Stimulated activated CD4-positive, alpha-beta T cell treated with anti-CD3 and anti-CD28 coated beads, Interleukin-1b, Interleukin-23, amount 100 ng/mL, for 24 hours (primary cell): ENCODE results near the gene LCLAT1.

Experiments used
- DNase-seq, 4 experiments: peaks; one replicate each; pipeline ENCODE4 v3.0.0-alpha.2; 2020; ENCODE audit warnings: low read depth in 4 of 4, low spot score in 1 of 4

The LCLAT1 gene

DNA sequence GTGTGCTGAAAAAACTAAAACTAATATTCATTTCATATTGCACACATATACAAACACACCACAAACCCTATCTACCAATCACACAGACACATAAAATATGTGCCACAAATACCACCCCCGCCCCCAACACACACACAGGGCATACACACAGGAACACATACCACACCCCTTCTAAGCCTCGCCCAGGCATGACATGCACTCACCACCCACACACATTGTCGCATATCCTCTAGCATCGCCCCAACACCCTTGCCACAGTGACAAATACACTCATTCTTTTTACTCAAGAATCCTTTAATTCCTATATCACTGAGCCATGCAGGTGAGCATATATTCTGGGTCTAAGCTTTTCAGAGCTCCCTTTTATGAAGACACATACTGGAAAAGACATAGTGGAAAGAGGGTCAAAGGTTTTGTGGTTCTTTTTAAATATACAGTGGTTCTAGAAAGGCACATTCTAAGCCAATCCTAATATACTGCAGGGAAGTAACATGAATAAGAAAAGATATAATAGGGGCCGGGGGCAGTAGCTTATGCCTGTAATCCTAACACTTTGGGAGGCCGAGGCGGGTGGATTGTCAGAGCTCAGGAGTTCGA lies 24.5 kb upstream of the LCLAT1 start:
- DNase-seq: peak; percentile 62 to 80 (median 68)

DNA sequence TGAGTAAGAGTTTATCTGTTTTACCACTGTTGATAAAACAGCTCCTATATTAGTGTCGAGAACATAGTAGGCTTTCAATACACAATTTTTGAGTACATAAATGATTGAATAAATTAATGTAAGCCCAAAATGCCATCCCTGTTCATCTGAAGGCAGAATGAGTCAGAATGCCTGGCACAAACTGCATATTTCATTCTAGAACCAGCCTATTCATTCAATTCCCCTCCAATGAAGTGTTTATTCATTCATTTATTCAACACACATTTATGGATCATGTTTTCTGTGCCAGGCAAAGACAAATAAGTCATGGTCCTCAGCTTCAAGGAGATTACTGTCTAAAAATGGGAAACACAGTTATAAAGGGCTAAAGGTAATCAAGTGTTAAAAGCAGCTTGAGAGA lies 22.8 kb upstream of the LCLAT1 start:
- DNase-seq: no peak

DNA sequence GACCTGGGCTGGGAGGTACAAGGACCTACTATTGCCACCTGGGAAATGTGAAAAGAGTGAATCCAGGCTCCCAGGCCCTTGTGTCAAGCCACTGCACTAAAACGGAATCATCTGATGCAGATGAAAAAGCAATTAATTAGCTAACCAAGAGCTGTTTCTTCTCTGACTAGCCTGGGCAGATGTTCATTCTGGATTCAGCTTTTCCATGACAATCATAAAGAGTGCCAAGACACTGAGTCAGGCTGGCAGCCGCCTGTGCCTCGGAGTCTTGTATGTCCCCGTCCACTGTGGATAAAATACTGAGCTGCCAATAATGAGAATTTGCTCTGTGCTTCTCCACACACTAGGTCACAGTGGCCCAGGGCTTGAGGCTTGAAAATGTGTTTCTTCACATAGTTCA lies 21.7 kb upstream of the LCLAT1 start:
- DNase-seq: no peak

DNA sequence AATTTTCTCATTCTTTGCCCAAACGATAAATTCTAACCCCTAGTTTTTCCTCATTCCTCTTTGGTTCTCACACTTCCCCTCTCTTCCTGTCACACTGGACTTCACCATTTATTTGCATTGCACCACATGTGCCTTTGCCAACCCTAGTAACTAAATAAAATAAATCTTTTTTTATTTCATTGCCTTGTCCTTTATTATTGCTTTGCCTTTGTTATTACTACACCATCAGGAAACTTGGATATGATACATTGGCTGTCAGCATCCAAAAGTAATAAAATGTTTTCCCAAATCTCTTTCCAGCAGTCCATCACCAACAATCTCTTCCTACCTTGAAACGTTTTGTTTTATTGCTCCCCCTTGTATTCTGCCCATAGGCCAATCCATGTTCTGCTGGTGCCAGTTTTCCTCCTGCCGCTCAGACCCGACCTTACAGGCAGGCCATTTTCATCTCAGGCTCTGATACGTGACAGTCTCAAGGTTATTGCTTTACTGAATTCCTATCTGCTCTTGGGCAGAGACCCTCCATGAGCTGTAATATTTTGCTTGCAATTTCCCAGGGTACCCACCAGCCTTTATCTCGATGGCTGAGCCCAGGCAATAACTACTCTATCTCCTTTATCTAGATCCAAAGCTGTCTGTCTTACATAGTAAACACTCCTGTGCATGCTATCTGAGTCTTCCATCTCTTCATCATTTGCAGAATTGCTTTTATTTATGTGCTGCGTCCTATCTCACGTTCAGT lies 19.3 kb upstream of the LCLAT1 start:
- DNase-seq: no peak

DNA sequence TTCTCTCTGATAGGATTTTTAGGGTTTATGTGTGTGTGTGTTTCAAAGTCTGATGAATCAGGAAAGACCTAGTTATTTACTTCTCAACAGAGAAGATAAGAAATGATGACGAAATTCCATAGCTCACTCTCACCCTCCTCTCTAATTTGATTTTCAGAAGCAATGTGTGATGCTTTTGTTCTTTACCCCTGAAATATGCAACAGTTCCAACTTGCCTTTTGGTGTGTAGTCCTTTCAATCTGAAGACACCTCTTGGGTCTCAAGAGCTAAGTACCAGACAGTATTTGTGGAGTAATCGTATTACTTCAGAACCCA lies 18.7 kb upstream of the LCLAT1 start:
- DNase-seq: no peak

DNA sequence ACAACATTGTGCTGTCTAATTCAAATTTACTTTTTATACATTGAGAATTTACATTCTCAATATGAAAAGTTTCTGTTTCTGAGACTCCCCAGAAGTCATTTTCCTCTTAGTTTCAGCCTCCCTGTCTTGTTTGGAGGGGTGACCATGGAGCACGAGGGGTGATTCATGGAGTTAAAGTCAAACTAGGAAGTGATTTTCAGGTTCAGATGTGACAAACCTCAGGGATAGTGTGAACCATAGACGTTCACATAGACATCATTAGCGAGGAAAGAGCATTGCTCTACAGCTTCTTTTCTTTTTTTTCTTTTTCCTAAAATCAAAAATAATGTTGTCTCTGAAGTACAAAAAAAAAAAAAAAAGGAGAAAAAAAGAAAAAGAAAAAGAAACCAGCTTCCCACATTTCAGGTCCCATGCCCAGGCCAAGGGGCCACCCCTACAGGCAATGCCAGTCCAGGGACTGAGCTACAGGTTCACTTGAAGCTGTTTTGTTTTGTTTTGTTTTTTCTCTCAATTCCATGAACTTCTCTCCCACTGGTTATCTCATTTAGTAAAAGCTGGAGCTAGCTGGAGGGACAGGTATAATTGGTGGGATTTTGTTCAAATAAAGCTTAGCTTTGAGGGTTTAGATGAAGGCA lies 18.1 kb upstream of the LCLAT1 start:
- no peak for DNase-seq

DNA sequence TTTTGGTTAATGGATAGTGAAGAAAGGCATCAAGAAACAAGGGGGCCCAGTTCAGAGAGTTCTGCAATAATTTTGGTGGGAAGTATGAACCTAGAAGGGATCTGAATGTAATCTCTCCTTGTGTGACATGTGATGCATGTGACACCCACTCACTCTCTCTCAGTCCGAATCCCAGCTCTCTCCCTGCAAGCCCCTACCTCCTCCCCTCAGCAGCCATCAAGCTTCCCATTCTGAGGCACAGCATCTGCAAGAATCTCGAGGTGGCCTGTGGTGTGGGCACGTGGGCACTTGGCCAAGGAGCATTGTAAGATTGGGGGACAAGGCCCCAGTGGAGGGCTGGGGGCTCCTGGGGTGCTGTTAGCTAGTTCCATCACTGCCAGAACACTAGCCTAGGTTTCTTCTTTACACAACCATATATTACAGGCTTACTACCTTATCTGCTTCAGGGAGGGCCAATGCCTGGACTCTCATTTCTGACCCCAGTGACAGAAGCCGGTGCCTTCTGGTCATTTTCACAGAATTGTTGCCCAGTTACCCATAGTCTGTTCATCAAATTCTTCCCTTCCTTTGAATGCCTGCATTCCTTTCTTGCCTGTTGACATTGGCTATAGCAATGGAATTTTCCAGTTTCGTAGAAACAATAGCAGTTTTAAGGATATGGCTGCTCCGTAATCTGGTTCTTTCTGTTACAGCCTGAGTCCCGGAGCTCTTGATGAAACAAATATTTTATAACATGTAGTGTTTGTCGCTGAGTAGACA lies 13.3 kb upstream of the LCLAT1 start:
- DNase-seq: no peak

DNA sequence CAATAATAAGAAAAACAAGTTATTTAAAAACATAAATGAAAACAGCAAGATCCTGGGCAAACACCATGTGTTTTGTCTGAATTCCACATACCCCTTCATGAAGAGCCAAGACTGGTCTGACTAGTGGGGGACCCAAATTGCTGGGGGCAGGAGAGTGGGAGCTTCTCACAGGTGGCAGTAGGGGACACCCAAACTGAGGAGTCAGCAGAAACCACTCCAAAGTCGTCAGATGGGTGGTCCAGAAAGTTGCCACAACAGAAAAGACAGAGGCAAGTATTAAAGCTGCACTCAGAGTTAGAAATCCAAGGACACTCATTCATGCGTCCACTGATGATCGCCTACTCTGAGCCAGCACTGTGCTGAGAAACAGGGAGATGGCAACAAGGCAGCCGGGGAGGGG lies 12.3 kb upstream of the LCLAT1 start:
- DNase-seq: no peak

DNA sequence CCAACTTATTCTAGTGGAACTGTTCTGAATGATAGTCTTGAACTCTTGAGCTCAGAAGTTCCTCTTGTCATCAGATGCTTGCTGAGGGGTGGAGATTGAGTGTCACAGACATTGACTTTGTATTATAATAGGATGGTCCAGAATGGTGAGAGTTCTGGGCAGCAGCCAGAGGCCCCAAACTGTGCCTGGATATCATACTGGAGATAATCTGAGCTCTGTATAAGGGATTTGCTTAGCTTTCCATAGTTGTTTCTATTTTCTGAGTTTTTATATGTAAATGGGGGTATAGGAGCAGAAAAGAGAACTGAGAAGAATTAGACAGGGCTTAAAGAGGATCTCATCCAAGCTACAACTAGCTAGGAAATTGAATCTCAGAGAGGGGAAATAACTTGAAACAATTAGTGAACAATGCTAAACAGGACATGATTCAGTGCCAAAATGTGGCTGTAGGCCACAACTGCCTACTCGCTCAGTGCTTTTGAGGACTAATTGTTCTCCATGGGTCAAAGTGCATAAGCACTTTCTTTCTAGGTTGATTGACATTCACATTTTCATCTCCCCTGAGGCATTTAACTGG lies 10.1 kb upstream of the LCLAT1 start:
- no peak for DNase-seq

DNA sequence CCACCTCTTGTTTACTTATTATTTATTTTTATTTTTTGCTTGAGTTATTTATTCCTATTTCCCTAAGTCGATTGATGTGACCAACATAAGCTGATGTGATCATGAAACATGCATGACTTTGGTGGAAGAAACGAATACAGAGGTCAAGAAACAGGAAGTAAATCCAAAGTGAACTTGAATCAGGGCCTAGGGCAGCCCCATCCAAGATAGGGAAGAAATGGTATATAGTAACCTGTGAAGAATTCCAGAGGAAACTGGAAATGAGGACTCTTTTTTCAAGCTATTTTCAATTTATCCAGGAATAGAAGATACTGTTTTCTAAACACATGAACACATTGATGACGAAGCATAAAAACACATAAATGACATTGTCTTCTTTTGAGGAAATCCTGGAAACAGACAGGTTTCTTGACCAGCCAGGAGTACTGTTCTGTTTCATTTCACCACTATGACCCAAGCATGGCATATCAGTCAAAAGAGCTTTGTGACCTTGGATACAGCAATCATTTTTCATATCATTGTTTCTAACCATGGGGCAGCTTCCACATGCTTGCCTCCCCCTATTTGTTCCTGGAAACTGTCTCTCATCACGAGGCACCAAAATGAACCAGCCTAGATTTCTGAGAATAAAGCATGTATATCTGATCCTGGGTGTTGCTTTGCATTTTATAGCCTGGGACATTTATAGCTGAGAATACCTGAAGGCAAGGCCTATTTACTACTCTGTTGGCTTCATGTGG lies 9.1 kb upstream of the LCLAT1 start:
- no peak for DNase-seq

DNA sequence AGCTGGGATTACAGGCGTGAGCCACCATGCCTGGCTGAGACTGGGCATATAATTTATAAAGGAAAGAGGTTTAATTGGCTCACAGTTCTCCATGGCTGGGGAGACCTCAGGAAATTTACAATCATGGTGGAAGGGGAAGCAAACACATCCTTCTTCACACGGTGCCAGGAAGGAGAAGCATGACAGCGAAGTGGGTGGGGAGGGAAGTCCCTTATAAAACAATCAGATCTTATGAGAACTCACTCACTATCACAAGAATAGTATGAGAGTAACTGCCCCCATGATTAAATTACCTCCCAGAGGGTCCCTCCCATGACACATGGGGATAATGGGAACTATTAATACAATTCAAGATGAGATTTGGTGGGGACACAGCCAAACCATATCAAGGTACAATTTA lies 7.8 kb upstream of the LCLAT1 start:
- DNase-seq: no peak

DNA sequence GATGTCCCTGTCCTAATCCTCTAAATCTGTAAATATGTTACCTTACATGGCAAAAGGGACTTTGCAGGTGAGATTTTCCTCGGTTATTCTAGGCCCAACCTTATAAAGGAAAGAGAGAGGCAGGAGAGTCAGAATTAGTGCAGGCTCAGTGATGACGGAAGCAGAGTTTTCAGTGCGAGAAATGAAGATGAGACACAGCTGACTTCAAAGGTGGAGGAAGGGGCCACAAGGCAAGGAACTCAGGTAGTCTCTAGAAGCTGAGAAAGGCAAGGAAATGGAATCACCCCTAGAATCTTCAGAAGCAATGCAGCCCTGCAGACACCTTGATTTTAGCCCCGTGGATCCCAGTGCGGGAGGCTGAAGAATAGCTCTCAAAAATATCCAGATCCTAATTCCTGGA lies 7.2 kb upstream of the LCLAT1 start:
- DNase-seq: no peak

DNA sequence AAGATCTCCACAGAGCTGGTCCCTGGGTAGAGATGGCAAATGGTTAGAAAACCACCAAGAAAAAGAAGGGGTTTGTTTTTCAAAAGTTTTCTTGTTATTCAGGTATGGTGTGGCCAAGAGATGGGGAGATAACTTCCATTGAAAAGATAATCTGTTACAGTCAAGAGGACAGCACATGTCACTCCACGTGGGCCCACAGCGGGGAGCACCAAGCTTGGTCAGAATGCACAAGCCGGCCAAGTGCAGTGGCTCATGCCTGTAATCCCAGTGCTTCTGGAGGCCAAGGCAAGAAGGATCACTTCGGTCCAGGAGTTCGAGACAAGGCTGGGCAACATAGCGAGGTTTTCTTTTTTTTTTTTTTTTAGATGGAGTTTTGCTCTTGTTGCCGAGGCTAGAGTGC lies 6.0 kb upstream of the LCLAT1 start:
- no peak for DNase-seq

DNA sequence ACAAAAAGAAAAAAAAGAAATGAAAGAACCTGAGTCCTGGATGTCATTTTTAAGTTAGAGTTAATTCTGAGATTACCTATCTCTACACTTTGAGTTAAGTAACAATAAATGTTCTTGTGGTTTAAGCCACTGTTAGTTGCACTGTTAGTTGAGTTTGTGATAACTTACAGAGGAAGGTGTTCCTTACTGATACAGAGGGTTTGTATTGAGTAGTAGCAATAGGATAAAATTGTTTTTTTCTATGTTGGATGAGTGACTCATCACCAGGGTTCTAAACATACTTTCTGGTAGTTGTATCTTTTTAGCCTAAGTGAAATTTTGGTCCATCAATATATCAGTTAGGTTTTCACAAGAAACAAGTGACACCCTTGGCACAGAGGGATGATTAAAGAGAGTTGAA lies 4.0 kb upstream of the LCLAT1 start:
- no peak for DNase-seq

DNA sequence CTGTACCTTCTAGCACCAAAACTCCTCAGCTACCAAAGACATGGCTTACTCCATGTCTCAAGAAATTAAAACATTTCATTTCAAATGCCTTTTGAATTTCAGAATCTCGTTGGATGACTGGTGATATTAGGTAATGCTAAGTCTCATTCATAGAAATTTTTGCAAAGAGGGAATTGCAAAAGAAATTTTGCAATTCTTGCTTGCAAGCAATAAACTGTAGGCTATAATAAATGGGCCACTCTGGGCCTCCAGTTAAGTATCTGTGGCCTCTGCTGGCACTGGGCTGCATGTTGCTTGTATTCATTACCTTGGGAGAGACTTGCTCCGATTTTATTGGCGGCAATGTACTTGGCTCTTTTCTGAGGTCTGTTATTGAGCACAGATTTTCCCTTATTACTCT lies 2.8 kb upstream of the LCLAT1 start:
- no peak for DNase-seq

DNA sequence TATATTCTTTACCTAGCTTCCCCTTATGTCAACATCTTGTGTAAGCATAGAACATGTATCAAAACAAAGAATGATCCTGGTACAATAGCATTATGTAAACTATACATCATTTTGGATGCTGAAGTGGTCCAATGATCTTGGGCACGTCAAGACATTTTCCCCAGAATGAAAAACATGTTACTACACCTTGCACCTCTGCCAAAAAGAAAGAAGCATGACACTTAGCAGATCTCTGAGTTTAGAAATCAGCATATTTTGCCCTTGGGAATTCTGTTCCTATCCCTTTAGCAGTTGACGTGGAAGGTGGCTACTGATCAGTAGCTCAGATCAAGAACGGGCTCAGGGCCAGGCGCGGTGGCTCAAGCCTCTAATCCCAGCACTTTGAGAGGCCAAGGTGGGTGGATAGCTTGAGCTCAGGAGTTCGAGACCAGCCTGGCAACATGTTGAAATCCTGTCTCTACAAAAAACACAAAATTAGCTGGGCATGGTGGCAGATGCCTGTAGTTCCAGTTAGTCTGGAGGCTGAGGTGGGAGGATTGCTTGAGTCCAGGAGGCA lies 1.7 kb upstream of the LCLAT1 start:
- no peak for DNase-seq

DNA sequence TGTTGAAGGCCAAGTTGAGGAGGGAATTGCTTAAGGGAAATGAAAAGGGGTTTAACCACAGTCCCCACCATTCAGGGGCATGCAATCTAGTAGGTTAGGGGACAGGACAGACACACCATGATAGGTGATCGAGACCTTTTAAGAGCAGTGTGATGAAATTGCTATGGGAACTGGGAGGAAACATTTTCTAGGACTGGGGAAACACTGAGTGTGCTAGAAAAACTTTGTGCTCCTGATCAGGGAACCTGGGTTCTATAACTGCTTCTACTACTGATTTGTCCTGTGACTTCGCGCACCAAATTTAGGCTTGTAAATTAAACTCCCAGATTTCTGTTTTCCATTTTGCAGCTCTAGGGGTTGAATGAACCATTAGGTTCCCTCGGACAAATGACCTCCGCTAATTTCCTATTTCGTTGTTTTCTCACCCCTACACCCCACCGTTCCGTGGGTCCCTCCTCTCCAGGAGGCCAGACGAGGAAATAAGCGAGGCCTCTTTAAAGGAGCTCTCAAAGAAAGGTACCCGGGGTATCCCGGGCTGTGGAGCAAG lies 371 bp upstream of the LCLAT1 start:
- no peak for DNase-seq

DNA sequence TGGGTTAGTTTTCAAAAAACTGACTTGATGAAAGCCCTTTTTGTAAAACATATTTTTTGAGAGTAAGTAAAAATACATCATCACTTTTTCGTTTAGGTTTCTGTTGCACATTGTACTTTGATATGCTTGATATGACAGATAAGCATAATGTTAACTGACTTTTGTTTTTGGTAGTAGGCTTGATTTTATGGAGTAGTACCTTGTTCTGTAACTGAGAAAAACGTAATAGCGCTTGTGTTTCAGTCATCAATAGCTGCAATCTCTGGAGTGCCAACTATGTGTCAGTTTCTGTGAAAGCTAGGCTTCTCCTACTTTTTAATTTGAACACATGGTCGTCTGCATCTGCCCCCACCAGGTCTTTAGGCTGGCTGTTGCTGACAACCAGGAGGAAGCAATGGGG lies 1.3 kb downstream of the LCLAT1 start:
- DNase-seq: no peak

DNA sequence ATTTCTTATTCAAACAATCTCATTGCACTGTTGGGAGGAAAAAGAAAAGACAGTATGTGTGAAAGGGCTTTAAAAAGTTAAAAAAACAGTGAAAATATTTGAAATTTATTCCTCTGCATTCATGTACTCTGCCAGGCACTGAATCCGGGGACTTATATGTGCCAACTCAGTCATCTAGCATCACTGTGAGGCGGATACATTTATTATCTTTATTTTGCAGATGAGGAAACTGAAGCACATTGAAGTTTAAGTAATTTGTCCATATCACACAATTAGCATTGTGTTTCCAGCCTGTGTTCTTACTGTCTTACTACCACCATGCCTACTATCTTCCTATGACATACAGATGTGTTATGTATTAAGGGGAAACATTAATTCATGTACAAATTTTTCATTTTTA lies 1.8 kb downstream of the LCLAT1 start:
- DNase-seq: no peak

DNA sequence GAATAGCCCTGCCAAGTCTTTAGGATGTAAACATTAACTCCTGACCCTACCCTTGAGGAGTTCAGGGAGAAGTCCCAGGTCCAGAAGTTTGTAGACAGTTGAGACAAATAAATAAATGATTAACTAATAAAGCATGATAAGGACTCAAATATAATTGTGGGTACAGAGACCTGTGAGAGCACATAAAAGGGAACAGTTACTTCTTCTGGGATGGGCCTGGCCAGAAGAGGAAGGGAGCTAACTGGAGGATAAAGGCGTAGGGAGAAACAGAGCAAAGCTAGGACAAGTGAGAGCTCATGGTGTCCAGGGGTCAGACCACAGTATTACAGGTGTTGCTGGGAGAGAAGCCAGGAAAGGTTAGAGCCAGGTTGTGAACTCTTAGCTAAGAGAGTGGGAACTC lies 3.0 kb downstream of the LCLAT1 start:
- DNase-seq: no peak

DNA sequence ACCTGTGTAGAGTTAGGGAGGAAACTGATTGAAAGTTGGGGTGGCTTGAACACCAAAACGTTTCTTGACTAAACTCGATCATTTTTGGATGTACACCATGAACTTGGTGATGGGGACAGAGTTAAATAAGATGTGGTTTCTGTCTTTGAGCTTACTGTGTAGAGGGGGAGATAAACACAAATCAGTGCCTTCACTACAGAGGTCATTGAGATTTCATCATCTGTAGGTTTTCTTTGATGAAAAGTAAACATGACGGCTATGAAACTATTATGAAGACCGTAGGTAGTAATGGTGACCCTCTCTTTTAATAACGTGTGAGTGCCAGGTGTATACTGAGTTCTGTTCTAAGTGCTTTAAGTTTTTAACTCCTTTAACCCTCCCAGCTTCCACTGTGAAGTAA lies 6.5 kb downstream of the LCLAT1 start:
- no peak for DNase-seq
